ENCODE data around the gene LY6G6D. TPM values are rescaled to one million over a fixed set of nuclear protein-coding genes. Genes with fewer than 3 reads are reported as not detected.

Gene LY6G6D
- not detected for total RNA-seq

GRCh38 chr6:31715022-31715958 is at the start of gene LY6G6D:
Gene LY6G6D (plus strand): TSS chr6:31715348. CDS start chr6:31715356, 8 bp downstream.
- no peak for DNase-seq

- DNase-seq: peak; percentile 99
These were observed 49.4 kb upstream of the LY6G6D start, which contains the start of gene CSNK2B for GRCh38 chr6:31665501-31666336. Gene CSNK2B (plus strand): TSS chr6:31666080. CDS start chr6:31666832, 752 bp downstream.

- DNase-seq: no peak
These were observed 48.7 kb upstream of the LY6G6D start for GRCh38 chr6:31666337-31666965.

- no peak for DNase-seq
These were observed 45.5 kb upstream of the LY6G6D start, which contains the start of gene LY6G5B for GRCh38 chr6:31669676-31670075. Gene LY6G5B (plus strand): TSS chr6:31669976. CDS start chr6:31670951, 975 bp downstream.

GRCh38 chr6:31676322-31676903 is 38.7 kb upstream of the LY6G6D start:
- no peak for DNase-seq

- DNase-seq: no peak
These were observed 38.2 kb upstream of the LY6G6D start for GRCh38 chr6:31676904-31677303.

- DNase-seq: no peak
These were observed 37.2 kb upstream of the LY6G6D start for GRCh38 chr6:31677955-31678354.

- DNase-seq: peak; percentile 30
These were observed 34.7 kb upstream of the LY6G6D start, which contains the start of gene LY6G5C for GRCh38 chr6:31680226-31681134. Gene LY6G5C (minus strand): TSS chr6:31681067. CDS start chr6:31680373, 694 bp downstream.

- DNase-seq: peak; percentile 24
These were observed 33.9 kb upstream of the LY6G6D start for GRCh38 chr6:31681135-31681671.

- no peak for DNase-seq
These were observed 31.6 kb upstream of the LY6G6D start for GRCh38 chr6:31683591-31683990.

GRCh38 chr6:31686483-31686882 is 28.7 kb upstream of the LY6G6D start:
- DNase-seq: no peak

GRCh38 chr6:31687321-31687720 is 27.8 kb upstream of the LY6G6D start:
- no peak for DNase-seq

GRCh38 chr6:31687860-31688693 is 27.1 kb upstream of the LY6G6D start:
- no peak for DNase-seq

- no peak for DNase-seq
These were observed 25.7 kb upstream of the LY6G6D start for GRCh38 chr6:31689249-31690110.

- DNase-seq: no peak
These were observed 24.7 kb upstream of the LY6G6D start for GRCh38 chr6:31690231-31691077.

GRCh38 chr6:31691078-31691463 is 24.1 kb upstream of the LY6G6D start:
- DNase-seq: no peak

- DNase-seq: no peak
These were observed 23.5 kb upstream of the LY6G6D start for GRCh38 chr6:31691564-31692108.

GRCh38 chr6:31692353-31692752 is 22.8 kb upstream of the LY6G6D start:
- no peak for DNase-seq
